G401 (cell line): Measurements from ENCODE around the gene EPB41L4B. TPM values are rescaled to one million over a fixed set of nuclear protein-coding genes. Genes with fewer than 3 reads are reported as not detected.
"Not testable (repeated sequence)": the region's sequence is repeated elsewhere in the genome, so short reads cannot be mapped to it uniquely, and the experiment has no call there.

Experiments
- DNase-seq: peaks from one replicate; pipeline ENCODE4 v3.0.0-alpha.2; 2015; ENCODE audit warnings: low spot score
- in situ Hi-C: cut with HindIII; loops from 2 replicates; pipeline ENCODE4 v1.10.0; 2016; ENCODE audit warnings: low sequenced_read_pairs, mixed read lengths
- total RNA-seq: library from RNA; depleted of rRNA; stranded (reverse); fragments of >200 nt; shearing (Covaris generic); gene quantifications from 2 replicates; pipeline ENCODE4 v1.2.3, GENCODE V29; 2014; rRNA removed

EPB41L4B gene
- 3.2 and 6.5 TPM in 2 replicates for total RNA-seq

DNA sequence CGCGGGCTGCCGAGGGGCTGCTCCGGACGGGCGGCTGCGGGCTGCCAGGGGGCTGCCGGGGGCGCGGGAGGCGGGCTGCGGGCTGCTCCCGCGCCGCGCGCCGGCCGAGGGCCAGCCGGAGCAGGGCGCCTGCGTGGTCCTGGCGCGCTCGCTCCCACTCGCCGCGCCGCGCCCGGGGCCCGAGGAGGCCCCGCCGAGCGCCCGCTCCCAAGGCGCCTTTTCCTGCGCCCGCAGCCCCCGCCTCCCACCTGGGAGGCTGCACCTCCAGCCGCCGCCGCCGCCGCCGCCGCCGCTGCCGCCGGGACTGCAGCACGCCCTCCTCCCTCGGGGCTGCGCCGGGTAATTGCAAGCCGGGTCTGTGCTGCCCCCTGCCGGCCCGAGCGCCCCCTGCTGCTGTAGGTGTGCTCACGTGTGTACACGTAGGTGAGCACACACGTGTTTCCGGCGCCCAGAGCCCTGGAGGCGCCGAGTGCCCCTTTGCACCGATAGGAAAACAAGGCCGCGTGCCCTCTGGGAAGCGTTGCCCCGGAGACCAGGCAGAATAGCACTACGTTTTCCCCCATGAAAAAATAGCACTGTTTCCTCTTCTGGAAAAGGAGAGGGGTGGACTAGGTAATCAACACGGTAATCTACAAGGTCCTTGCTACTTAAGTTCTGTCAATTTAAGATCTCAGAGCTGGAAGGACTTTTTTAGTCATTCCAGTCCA is at the start of gene EPB41L4B:
Gene EPB41L4B, minus strand, starts transcription at position 318 of the 707 bp plus-strand sequence. CDS start 613 bp downstream, outside the sequence.
- DNase-seq, result peak; percentile 85
- in situ Hi-C loops, result no loop called here

DNA sequence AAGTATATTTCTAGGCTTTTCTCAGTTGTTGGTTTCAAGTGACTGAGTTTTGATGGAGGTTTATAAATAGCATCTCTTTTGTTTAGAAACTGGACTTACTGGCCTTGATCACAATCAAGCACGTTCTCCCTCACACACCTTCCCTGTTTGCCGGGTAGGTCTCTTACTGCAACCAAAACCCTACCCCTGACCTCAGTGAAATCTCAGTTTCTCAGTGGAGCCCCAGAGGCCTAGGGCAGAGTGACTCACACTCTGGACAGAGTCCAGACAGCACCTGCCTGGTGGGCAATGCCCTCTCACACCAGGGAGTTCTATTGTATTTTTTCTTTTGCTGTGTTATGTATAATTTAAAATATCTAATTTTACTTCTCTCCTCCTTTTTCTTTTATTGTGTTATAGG is 48.4 kb upstream of the EPB41L4B start:
- in situ Hi-C loops, result no loop called here

DNA sequence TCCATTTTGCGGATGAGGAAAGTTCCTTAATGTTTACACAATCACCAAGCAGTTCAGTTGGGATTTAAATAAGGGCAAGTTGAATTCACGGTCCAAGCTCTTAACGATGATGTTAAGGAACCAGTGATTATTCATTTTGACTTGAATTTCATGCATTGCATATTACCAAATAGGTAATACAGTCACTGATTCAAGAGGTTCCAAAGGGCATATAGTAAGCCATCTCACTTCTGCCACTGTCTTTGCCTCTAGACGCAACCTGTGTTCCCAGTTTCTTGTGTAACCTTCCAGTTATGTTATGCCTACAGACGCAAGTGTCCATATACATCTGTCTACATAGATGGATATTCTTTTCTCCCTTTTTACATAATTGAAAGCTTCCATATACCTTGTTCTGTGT is 39.9 kb upstream of the EPB41L4B start:
- in situ Hi-C loops, result no loop called here
- DNase-seq, result no peak

More for the DNA sequence above, 48.4 kb upstream of the EPB41L4B start:
- DNase-seq, result no peak

DNA sequence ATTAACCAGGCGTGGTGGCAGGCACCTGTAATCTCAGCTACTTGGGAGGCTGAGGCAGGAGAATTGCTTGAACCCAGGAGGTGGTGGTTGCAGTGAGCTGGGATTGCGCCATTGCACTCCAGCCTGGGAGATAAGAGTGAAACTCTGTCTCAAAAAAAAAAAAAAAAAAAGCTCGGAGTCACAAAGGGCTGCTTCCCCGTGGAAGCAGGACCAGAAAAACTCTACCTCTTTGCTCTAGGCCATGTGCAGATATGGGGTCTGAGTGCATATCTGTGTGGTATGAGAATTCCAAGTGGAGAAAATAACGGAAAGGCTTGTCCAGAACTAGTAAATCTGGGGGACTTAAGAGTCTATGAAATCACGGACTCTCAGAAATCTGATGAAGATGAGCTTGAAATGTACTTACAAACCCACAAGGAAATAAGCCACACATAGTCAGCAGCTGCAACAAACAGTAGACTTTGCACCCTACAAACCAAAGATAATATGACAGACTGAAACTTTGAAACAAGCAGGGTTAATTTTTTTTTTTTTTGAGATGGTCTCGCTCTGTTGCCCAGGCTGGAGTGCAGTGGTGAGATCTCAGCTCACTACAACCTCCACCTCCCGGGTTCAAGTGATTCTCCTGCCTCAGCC is 38.2 kb upstream of the EPB41L4B start:
- DNase-seq, in situ Hi-C loops: not testable (repeated sequence)

DNA sequence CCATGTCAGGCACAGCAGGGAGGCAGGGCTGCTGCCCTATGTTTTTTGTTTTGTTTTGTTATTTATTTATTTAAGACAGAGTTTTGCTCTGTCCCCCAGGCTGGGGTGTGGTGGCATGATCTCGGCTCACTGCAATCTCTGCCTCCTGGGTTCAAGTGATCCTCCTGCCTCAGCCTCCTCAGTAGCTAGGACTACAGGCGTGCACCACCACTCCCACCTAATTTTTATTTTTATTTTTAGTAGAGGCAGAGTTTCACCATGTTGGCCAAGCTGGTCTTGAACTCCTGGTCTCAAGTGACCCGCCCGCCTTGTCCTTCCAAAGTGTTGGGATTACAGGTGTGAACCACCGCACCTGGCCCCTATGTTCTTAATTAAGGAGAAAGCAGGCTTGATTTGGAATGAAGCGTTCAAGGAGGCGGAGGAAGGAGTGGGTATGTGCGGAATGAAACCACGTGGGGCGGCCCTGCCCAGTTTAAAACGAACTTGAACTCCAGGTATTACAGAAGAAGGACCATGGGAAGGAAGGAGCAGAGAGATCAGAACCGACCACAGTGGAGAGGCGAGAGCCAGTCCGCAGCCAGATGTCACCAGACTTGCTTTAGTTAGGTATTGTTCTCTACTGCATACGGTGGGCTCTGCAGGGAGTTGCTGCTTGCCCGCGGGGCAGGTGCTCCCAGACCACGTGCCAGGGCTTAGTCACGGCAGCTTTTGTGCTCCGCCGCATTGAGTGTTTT is 34.9 kb upstream of the EPB41L4B start:
- DNase-seq, result no peak
- in situ Hi-C loops, result no loop called here

DNA sequence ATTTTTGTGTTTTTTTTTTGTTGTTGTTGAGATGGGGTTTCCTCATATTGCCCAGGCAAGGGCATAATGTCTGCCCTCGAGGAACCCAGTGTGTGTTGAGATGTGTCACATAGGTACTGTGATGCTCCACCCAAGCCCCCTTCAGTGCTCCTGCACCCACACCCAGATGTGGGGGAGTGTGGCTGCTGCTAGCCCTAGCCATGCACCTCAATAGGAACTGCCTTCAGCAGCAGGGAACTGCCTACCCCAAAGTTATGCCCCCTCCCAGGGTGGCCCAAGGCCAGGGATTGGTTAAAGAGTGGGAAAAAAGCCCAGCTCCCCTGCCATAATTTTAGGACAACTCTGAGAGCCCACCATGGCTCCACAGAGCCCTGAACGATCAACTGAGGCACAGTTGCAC is 33.3 kb upstream of the EPB41L4B start:
- in situ Hi-C loops, result no loop called here
- DNase-seq, result no peak

DNA sequence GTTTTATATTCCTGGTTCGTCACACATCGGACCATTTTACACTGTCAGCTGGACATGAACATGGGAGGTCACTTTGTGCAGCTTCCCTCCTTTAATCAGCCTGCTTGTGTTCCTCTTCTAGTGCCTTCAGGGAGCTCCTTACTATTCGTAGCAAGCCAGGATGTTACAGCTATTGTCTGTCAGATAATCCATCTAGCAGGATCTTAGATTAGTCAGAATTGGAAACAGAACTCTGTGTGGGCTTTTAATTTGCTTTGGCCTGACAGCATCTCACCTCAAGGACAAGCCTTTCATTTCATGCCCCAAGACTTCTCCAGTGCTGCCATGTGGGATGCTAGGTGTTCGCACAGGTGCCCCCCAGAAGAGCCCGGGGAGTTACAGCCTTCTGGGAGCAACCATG is 30.2 kb upstream of the EPB41L4B start:
- in situ Hi-C loops, result no loop called here
- DNase-seq, result no peak

DNA sequence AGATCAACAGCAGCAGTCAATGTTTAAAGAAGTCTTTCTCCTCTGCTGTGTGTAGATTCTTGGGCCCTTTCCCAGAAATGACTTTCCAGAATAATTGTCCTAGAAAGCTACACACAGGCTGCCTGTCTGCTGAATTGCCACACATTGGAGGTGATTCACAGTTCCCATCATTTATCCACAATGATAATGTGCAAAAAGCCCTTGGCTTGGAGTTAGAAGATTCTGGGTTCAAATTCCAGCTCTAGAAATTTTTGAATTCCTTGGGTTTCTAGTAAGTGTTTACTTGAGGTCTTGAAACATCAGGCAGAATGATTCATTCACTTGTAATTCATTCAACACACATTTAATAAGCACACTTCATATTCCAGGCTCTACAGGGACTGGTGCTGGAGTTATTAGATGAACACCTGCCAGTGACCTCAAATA is 28.6 kb upstream of the EPB41L4B start:
- in situ Hi-C loops, result no loop called here
- peak; percentile 16 for DNase-seq

DNA sequence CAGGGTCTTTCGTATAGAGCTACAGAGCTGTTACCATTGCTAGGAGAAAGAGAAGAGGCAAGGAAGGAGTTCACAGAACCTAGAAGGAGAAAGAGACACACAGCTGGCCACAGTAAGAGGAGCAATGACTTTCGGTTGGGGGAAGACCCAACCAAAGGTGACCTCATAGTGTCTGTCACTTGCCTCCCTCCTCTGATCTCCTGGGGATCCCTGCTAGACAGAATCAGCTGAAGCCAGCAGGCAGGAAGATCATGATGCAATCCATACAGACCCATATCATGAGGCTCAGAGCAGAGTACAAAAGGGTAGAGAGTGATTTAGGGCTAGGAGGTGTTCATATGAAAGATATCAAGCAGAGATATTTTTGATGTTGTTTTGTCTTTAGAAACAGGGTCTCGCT is 26.0 kb upstream of the EPB41L4B start:
- in situ Hi-C loops, result no loop called here
- no peak for DNase-seq

DNA sequence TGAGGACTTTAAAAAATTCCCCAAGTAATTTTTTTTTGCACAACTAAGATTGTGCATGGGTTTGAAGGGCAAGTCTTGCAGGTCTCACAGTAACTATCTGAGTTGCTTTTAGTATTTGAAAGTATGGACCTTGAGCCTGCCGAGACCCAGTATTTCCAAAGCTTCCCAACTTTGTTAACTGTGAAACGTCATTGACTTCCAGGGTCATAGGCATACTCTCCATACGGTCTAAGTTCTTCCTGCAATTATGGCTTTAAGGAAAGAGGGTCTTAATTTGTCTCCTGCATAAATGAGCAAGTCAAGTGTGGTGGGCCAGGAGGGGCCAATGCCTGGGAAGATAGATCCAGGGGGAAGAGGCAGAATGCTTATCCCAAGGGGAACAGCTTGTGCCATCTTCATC is 24.0 kb upstream of the EPB41L4B start:
- no peak for DNase-seq
- in situ Hi-C loops, result no loop called here

DNA sequence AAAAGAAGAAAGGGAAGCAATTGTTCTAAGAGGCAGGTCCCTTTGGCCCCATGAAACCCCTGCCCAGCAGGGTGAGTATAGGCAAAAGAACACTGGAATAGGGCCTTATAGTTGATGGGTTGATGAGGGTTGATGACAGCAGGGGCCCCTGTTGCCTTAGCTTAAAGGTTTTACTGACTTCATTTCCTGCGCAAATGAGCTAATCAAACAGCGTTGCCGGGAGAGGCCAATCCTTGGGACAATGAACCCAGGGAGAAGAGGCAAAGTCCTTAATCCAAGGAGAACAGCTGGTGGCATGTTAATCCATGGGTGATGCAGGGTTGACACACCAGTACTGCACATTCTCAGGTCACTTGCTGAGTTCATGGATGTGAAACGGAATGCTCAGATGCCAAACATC is 22.0 kb upstream of the EPB41L4B start:
- in situ Hi-C loops, result no loop called here
- no peak for DNase-seq

DNA sequence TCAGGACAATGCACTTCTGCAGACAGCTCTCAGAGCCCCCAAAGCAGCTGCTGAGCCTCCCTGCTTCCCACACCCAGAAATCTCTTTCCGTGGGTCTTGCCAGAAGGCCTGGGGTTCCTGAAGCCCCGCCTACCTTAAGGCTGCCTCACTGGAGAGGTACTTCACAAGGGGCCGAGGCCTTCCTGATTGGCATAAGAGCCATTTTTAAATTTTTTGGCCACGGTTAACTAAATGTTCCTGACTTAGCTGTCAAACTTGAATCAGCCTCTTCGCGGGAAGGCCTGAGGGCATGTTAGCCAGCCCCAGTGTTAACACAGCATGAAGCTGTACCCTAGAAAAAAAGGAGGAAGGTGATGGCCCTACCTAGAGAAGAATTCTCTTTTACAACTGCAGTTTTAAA is 20.7 kb upstream of the EPB41L4B start:
- DNase-seq, result no peak
- in situ Hi-C loops, result no loop called here

DNA sequence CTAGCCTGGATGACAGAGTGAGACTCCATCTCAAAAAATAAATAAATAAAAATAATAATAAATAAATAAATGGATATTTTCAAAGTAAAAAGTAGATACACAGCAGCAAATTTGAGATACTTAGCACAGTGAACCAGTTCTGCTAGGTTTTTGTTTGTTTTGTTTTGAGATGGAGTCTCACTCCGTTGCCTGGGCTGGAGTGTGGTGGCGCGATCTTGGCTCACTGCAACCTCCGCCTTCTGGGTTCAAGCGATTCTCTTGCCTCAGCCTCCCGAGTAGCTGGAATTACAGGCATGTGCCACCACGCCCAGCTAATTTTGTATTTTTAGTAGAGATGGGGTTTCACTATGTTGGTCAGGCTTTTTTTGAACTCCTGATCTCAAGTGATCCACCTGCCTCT is 20.1 kb upstream of the EPB41L4B start:
- in situ Hi-C loops, result not testable (repeated sequence)

DNA sequence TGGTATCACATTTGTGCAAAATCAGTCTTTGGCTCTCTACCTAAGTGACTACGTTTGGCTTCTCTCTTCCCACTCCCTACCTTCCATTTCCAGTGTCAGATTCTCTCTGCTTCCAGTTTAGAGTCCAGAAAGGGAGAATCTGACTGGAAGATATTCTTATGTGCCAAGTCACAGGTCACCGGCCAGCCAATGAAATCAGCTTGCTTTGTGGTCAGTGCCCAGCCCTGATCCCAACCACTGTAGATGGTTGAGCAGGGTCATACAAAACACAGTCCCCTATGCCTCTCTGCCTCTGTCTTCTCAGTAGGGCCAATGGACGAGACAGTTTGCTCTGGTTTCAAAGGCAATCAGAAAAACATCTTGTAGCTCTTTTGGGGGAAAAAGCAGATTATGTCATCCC is 15.6 kb upstream of the EPB41L4B start:
- no peak for DNase-seq
- in situ Hi-C loops, result no loop called here

More for the DNA sequence above, 20.1 kb upstream of the EPB41L4B start:
- DNase-seq, result not testable (repeated sequence)

DNA sequence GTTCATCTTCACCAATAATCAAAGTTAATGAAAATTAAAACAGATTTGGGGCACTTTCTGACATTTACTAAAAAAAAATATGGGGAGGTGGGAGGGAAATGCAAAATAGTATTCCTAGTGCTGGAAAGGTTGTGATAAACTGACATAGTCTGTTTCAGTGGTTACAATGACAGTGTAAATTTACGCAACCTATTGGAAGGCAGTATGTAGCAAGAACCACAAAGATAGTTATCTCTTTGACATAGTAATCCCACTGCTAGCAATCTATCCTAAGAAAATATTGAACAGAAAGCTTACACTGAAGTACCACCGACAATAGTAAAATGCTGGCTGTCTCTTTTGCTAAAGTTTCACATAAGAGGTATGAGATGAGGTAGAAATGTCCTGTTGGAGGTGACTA is 15.1 kb upstream of the EPB41L4B start:
- in situ Hi-C loops, result no loop called here
- DNase-seq, result no peak

DNA sequence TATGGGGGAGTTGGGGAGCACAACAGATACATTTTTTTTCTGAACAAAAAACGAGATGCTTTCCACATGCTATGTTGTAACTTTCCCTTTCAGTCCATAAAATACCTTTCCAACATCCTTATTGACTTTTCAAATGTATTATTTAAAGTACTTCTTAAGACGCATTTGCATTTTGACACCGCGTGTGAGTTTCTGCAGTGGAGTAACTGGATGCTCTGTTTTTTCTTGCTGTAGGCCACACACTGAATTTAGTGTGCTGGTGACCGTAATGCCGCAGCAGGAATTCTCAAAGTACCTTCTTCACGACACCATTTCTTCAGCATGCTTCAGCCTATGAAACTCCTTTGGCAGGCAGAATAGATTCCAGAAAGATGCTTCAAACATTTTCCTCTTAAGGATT is 14.3 kb upstream of the EPB41L4B start:
- DNase-seq, result no peak
- in situ Hi-C loops, result no loop called here

DNA sequence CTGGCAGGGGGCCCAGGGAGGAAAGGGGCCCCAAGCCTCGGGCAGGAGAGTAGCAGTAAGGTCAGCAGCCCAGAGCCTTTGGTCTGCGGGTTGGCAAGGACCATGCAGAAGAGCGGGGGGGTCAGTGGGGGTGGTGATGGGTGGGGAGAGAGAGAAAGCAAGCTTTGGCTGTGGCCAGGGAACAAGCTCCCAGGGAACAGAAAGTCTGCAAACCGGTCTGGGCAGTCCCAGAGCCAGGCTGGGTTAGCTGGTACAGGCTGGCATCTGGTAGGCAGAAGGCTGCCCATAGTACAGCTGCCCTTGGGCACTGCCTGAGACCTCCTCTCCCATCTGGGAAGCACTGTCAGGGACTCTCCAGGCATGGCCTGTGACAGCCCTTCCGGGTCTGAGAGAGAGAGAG is 10.5 kb upstream of the EPB41L4B start:
- peak; percentile 12 for DNase-seq
- in situ Hi-C loops, result no loop called here

DNA sequence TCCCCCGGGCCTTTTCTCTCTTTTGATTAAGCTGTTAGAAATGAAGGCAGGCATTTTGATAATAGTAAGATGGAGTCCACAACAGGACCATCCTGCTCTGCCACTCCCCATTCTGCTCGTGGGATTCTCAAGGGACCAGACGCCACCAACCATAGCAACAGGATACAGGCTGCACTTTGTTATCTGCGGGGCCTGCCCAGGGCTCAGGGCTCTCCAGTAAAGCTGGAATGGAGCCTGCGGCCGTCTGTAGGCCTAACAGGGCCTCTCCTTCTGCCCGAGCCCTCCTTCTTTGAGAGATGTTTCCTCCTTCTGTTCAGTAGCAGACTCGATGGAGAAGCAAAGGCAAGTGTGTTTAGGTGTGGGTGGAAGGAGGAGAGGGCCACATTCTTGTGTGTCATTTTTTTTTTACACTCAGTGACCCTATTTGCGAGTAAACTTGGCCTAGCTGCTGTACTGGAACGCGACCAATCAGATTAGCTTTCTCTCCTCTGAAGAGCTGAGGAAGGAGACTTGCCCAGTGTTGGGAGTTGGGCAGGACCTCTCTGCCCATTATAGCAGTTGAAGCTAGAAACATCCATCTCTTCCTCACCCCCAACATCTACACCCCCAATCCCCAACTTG is 8.9 kb upstream of the EPB41L4B start:
- in situ Hi-C loops, result no loop called here
- no peak for DNase-seq

DNA sequence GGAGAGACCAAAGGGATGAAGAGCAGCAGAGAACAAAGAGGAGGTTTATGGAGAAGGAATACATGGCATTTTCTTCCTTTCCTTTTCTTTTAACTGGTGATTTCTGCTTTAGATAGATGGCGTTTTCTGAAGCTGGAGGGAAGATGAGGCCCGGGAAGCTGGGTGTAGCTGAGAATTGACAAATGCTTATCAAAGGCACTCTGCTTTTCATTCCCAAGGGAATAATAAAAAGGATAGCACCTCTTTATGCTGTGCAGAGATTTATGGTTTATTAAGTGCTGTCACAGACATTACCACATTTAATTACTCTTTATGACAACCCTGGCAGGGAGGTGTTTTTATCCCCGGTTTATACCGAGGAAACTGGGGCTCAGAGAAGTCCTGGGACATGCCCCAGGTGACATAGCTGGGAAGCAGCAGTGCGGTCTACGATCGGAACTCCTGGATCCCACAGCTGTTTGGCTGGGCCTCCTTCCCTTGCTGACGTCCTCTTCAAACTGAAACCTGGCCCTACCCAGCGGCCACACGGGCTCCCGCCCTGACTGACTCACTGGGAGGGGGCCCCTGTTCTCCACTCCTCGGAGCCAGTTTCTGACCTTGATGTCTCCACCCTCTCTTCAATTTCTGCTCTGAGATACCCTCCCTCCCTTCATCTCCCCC is 8.2 kb upstream of the EPB41L4B start:
- in situ Hi-C loops, result no loop called here
- no peak for DNase-seq
